GM12873 (cell line): Measurements from ENCODE around the gene PUSL1.

ENCODE experiments used
- TF ChIP-seq, protein P1 (sequence below): IDR thresholded peaks from 2 replicates; pipeline ENCODE4 v1.5.1; 2012; ENCODE audit warnings: low read depth, mild to moderate bottlenecking, moderate library complexity, low read length, control low read depth; ENCODE audit not compliant: insufficient read depth; ENCODE audit errors: missing control alignments

PUSL1 gene

DNA sequence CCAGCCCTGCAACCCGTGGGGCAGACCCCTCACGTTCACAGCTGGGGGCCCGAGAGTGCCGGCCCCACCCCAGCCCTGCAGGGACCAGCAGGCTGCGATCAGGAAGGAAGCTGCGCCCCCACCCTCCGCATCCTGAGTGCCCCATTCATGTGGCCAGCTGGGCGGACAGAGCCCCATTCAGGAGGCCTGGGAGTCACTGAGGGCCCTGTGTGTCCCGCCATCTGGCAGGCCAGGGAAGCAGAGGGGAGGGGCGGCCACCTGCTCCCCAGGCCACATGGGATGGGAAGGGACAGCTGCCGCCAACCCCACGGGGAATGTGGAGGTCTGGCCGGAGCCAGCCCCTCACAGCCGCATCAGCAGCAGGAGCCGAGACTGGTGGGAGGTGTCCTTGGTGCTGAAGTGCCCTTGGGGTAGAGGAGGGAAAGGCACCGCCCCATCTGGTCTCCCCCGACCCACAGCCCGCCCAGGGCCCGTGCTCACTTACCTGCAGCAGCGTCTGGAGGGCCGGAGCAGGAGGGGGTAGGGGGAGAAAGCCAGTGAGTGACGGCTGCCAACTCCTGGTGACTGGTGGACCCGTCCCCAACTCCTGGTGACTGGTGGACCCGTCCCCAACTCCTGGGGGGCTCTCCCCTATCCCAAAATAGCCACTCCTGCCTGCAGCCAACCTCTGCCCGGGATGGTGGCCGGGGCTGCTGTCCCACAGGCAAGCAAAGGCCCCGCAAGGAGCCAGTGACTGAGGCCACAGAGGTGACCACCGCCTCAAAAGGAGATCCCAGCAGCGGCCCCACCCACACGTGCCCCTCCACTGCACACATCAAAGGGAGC is 9.3 kb upstream of the PUSL1 start:
- TF ChIP-seq, protein P1, sequence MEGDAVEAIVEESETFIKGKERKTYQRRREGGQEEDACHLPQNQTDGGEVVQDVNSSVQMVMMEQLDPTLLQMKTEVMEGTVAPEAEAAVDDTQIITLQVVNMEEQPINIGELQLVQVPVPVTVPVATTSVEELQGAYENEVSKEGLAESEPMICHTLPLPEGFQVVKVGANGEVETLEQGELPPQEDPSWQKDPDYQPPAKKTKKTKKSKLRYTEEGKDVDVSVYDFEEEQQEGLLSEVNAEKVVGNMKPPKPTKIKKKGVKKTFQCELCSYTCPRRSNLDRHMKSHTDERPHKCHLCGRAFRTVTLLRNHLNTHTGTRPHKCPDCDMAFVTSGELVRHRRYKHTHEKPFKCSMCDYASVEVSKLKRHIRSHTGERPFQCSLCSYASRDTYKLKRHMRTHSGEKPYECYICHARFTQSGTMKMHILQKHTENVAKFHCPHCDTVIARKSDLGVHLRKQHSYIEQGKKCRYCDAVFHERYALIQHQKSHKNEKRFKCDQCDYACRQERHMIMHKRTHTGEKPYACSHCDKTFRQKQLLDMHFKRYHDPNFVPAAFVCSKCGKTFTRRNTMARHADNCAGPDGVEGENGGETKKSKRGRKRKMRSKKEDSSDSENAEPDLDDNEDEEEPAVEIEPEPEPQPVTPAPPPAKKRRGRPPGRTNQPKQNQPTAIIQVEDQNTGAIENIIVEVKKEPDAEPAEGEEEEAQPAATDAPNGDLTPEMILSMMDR: no peak

DNA sequence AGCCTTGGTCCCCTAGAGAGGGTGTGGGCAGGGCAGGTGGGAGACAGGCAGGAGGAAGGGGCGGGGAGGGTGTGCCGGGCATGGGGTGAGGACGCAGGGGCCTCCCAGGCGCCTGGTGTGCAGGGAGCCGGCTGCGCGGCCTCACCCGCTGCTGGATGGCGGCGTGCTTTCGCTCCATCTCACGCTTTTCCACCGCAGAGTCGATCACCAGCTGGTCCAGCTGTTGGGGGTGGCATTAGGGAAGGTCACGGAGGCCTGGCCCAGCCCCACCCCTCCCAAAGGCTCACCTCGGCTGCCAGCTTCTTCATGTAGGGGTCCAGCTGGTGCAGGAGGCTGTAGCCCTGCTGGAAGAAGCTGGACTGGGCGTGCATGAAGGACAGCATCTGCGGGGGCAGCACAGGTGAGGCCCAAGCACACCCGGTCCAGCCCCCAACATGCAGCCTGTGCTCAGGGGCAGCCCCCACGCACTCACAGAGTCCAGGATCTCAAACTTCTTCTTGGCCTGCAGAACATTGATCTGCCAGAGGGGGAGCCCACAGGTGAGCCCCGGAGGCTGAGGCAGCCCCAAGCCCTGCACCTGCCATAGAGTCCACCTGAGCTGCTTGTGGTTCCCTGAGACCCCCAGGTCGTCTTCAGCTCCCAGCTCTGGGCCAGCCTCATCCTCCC is 8.6 kb upstream of the PUSL1 start:
- TF ChIP-seq, protein P1: peak; percentile 73

DNA sequence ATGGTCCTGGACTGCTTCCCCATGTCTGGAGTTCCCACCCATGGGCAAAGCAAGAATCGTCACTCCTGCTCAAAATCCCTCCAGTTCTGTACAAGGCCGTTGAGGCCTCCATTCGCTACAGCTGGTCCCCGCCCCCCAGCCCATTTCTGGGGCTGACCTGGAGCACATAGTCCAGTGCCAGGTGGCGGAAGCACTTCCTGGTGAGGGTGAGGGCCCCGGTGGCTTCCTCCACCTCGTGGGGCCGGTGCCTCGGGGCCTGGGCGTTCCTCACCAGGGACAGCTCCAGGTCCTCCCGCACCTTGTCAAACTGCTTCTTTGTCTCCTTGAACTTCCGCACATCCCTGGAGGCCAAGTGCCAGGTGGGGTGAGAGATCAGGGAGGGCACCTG is 8.1 kb upstream of the PUSL1 start:
- TF ChIP-seq, protein P1: no peak

DNA sequence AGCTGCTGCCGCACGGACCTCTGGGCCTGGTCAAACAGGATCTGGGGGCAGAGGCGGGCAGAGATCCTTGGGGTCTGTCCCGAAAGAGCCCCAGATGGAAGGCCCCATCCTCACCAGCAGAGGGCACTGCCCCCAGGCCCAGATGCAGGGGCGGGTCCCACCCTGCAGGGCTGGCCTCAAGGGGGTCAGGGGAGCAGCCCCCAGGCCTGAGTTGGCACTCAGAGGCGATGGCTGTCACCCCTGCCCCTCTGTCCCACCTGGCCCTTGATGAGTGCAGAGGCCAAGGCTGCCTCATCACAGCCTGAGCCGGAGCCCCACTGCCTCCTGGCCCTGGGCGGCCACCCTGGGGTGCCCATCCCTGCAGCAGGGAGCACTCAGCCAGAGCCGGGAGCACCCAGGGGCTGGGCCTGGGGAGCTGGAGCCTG is 6.4 kb upstream of the PUSL1 start:
- TF ChIP-seq, protein P1: peak; percentile 63

DNA sequence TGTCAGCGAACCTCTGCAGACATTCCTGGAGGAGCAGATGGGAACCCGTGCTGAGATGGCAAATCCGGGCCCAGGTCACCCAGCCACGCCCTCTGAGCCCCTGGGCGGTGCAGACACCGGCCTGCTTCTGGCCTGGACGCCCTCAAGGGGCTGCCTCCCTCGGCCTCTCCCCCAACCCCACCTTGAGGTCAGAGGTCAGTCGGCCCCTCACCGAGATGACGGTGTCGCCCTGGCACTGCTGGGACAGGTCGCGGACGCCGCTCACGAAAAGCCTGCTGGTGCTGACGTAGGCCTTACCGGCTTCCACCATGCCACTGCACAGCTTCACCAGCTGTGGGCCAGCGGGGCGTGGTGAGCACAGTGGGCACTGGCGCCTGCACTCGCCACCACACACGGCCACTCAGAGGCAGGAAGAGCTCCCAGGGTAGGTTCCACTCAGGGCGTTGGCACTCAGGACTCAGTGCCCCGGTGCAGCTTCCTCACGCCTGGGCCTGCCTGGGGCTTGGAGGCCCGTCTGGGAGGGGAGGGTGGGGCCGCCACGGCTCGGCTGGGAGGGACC is 5.4 kb upstream of the PUSL1 start:
- TF ChIP-seq, protein P1: no peak

DNA sequence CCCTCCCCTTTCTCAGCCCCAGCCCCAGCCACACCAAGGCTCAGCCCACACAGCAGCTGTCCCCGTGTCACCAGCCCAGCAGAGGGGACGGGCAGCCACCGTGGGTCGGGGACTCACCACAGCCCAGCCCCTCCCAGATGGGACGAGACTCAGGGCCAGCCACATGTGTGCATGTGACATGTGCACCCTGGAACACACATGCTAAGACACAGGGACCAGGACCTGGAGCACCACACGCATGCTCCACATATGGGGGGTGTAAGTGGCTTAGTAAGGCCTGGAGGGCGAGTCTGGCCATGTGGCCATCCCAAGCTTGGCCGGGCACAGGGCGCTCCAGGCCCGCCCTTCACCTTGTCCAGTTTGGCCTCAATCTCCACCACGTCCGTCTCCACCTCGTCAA is 4.7 kb upstream of the PUSL1 start:
- TF ChIP-seq, protein P1: no peak
